Measurements from ENCODE around the gene SPNS3.

DNA sequence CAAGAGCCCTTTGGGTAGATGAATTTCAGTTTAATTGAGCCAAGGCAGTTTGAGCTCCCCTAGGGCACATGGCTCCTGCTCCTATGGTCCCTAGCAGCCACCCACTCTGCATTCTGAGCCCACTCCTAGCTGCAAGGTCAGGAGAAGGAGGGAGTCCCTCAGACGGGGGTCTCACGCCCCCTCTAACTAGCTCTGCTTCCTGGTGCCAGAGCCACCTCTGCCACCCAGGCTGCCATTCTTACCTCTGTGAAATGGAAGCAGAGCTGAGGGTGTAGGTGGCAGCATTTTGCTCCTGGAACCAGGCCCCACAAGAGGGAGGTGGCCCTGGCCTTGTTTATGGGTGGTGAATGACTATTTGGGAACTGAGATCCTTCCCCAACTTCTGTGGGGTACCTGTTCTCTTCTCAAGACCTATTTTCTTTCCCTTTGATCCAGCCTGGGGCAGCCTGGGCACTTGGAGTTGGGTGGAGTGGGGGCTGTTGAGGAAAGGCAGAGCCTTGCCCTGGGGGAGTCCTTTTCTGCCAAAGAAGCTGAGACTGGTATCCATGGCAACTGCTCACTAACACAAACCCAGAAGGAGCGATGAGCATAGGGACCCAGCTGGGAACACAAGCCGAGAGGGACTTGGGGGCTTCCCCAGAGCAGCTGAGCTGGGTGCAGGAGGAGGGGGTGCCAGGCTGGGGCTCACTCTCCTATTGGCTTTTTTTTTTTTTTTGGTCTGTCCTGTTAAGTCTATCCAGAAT is 69.7 kb downstream of the SPNS3 start:
- TF ChIP-seq, protein P1, sequence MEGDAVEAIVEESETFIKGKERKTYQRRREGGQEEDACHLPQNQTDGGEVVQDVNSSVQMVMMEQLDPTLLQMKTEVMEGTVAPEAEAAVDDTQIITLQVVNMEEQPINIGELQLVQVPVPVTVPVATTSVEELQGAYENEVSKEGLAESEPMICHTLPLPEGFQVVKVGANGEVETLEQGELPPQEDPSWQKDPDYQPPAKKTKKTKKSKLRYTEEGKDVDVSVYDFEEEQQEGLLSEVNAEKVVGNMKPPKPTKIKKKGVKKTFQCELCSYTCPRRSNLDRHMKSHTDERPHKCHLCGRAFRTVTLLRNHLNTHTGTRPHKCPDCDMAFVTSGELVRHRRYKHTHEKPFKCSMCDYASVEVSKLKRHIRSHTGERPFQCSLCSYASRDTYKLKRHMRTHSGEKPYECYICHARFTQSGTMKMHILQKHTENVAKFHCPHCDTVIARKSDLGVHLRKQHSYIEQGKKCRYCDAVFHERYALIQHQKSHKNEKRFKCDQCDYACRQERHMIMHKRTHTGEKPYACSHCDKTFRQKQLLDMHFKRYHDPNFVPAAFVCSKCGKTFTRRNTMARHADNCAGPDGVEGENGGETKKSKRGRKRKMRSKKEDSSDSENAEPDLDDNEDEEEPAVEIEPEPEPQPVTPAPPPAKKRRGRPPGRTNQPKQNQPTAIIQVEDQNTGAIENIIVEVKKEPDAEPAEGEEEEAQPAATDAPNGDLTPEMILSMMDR (IDR thresholded peaks at IDR 0.05 in 4 of 5, conservative IDR thresholded peaks at IDR 0.05 in 1 of 5) = no peak
- TF ChIP-seq POLR2A (IDR thresholded peaks at IDR 0.05) = no peak

Measured in gastrocnemius medialis (tissue), 4 donors.